GM19043 (cell line): Measurements from ENCODE around the gene ANKS3.

Experiments used
- ATAC-seq: cut with Tn5 transposase; IDR thresholded peaks from one replicate; pipeline ENCODE4 v1.9.1; 2021; ENCODE audit warnings: low read depth; ENCODE audit not compliant: unreplicated experiment

ANKS3 gene

DNA sequence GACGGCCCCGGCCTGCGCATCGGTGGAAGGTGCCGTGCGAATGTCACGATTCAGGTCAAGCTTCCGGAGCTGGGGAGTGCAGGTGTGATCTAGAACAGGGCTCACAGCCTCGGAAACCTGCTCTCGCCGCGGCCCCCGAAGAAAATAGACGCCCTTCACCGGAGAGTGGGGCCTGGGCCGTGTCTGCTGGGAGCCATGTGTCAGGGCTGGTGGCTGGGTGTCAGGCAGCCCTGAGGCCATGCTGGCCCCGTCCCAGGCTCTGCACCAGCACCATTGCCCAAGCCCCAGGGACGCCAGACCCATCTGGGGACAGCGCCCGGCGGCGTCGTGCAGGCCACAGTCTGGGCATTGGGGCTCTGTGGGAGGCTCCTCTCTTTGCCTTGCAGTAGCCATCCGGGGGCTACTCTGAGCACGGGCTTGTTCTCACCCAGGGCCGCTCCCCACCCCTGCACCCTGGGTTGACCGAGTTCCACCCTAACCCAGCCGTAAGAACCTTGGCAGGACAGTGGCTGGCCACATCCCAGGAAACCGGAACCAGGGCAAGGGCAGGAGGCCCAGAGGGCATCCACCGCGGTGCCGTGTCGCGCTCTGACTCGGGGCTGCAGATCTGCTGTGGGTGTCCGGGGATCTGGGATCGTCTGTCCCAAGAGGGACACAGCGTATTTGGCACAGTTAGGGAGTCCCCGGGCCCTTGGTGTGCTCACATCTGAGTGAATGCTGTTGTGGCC lies 46.0 kb downstream of the ANKS3 start:
- no peak for ATAC-seq

DNA sequence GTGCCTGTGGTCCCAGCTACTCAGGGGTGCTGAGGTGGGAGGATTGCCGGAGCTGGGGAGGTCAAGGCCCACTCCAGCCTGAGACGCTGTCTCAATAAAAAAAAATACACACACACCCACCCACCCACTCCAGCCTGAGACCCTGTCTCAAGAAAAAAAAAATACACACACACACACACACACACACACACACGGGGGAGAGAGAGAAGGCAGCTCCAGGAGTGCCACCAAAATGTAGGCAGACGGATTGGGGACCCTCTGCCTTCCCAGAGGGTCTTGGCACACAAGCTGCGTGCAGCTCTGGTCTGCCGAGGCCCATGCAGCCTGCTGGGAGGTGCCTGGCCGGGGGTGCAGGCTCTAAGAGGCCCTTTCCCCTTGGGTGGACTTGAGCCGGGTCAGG lies 46.7 kb downstream of the ANKS3 start:
- no peak for ATAC-seq

DNA sequence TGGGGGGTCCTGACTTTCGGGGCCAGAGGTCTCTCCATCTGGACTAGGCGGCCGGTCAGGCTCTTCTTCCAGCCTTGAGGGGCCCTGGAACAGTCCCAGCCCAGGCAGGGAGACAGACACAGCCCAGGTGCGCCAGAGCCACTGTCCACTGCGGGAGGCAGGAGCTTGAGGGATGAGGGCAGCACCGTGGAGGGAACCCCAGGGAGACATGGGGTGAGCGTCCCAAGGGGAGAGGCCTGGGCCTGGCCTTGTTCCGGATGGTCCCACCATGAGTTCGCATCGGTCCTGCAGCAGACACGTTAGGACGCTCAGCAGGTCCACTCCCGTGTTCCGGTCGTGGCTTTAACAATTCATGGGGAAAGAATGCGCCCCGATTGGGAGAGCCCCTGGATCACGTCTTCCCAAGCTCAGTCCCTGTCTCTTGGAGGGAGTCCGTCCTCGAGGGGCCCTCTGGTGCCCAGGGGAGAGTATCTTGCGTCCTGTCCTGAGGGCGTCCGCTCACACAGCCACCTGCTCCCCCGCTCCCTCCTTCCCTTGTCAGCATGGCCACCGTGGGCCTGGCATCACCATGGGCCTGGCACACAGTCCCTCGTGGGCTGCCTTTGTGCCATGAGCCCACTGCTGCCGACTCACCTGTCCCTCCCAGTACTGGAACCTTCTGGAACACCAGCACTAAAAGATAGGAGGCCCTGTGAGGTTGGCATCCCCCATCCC lies 47.4 kb downstream of the ANKS3 start:
- ATAC-seq: no peak

DNA sequence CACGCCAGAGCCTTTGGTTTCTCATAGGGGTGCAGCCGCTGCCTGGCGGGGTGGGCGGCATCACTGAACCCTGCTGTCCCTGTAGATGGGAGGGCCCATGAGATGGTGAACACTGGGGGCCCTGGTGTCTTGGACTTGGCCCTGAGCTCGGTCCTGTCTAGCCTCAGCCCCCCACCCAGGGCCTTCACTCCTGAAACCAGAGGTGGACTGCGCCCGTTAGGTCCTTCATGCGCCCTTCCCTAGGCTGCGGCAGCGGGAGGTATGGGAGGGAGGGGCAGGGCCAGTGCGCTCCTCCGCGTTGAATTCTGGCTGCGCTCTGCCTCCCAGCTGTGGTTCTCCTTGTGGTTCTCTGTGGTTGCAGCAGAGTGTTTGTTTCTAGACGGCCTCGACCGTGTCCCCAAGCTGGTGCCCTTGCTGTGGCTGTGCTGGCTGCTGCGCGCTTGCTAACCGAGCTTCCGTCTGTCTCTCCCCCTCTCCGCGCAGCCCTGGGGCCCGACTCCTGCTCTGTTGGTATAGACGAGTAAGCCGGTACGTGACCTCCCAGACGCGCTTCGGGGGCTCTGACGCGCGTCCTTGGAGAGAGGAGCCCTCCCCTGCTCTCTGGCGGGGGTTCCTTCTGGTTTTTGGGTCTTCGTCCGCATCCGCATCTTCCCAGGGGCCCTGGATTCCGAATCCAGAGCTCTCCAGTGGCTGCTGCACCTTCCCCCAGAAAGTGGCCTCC lies 48.1 kb downstream of the ANKS3 start:
- no peak for ATAC-seq

DNA sequence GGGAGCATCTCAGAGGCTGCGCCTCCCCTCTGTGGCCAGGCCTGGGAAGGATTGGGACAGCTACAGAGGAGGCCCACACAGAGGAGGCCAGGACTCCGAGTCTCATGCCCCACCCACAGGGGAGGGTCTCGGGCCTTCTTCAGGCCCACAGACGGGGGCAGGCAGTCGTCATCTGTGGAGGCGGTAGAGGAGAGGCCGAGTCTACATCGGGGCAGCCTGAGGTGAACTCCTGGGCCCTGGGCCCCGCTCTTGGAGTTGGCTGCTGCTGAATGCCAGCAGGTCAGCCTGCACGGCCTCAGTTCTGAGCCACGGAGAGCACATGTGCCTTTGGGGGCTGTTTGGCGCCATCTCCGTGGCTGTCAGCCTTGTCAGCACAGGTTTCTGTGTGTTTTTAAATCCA lies 48.8 kb downstream of the ANKS3 start:
- no peak for ATAC-seq

DNA sequence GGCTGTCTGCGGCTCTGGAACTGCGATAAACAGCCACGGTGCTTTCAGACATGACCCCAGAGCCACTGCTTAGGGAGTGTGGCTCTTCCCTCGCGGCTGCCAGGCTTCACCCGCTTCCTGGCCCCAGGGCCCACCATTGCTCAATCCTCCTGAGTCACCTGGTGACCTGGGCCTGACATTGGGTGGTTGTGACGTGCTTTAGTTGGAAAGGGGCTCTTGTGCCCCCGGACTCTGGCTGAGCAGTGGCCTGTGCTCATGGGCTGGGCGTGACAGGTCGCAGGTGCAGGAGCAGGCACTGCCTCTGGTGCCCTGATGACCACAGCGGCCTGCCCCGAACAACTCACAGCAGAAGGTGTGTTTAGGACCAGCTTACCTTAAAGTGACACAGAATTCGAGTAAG lies 49.3 kb downstream of the ANKS3 start:
- no peak for ATAC-seq

DNA sequence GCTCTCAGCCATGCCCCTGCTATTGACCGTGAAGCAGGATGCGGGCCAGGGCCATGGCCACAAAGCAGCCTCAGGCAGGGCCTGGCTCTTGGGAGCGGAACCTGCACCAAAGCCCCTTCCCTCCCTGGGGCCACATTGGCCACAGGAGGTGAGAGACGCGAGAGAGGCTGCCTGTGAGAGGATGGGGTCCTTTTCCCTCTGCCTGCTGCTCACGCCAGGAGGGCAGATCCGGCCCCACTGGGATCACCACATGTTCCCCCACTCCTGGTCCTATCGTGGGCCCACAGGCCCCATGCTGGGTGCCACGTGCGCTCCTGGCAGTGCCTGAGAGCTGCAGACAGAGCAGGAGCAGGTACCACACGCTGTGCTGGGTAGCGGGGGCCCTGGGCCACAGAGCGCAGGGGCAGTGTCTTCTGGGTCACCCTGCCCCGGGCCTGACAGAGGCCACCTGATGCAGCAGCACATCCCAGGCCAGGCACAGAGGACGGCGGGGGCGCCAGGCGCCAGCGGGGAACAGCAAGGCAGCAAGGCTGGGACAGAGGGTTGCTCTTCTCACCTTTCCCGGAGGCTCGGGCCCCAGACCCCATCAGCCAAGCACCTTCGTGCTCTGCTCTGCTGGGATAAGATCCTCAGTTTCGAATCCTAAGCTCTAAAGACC lies 49.9 kb downstream of the ANKS3 start:
- no peak for ATAC-seq

GRCh38 chr16:4683255-4684057 lies 50.6 kb downstream of the ANKS3 start:
- no peak for ATAC-seq

- ATAC-seq: no peak
These were observed 51.3 kb downstream of the ANKS3 start for GRCh38 chr16:4682616-4683254.

DNA sequence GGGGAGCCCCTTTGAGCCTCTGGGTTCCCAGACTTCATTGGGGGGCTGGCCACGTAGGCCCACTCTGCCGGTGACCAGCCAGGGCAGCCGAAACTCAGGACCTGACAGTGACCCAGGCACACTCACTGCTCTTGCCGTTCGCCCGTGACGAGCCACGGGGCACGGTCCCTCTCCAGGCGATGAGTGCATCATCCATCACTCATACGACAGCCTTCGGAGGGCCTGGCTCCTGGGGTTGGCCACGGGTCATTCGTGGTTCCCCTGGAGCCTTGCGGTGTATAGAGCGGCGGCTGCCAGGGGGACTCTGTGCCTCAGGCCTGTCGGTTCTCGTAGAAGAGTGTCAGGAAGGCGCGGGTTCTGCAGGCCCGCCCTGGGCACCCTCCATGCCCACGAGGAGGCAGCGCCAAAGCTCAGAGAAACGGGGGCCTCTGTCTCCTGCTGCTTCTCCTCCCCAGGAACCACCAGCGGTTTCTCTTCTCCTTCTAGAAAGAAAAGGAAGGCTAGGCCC lies 51.9 kb downstream of the ANKS3 start:
- no peak for ATAC-seq

GRCh38 chr16:4681471-4682083 lies 52.5 kb downstream of the ANKS3 start:
- no peak for ATAC-seq

GRCh38 chr16:4680673-4681470 lies 53.2 kb downstream of the ANKS3 start:
- ATAC-seq: no peak

DNA sequence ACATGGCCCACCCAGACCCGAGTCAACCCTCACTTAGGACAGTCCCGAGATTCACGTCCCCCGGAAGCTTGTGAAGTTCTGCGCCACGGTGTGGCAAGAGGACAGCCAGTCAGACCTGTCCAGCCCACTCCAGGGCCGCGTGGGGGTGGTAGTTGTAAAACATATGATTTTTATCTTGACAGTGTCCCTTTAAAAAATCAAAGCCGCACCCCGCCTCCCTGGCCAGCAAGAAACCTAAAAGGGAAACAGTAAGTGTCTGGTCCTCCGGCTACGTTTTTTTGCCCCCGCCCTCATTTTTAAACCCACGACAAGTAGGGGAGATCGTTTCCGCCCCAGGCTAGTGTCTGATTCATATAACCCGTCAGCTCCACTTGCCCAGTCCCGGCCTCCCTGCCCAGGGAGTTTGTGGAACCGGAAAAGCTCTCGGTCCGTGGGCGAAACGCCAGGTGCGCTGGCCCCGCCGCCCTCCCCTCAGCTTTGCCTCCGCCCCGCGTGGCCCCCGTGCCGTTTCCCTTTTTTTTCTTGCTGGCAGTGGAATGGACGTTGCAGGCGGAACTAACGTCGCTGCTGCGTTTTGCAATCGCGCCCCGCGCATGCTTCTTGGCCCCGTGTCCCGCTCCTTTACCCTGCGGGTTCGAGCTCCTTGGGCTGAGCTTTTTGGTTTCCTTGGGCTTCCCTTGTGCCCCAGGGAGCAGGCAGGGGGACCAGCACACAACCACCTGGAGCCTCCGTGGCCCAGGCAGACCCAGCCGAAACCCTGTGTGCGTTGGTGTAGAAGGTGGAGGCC lies 54.0 kb downstream of the ANKS3 start:
- ATAC-seq: no peak

DNA sequence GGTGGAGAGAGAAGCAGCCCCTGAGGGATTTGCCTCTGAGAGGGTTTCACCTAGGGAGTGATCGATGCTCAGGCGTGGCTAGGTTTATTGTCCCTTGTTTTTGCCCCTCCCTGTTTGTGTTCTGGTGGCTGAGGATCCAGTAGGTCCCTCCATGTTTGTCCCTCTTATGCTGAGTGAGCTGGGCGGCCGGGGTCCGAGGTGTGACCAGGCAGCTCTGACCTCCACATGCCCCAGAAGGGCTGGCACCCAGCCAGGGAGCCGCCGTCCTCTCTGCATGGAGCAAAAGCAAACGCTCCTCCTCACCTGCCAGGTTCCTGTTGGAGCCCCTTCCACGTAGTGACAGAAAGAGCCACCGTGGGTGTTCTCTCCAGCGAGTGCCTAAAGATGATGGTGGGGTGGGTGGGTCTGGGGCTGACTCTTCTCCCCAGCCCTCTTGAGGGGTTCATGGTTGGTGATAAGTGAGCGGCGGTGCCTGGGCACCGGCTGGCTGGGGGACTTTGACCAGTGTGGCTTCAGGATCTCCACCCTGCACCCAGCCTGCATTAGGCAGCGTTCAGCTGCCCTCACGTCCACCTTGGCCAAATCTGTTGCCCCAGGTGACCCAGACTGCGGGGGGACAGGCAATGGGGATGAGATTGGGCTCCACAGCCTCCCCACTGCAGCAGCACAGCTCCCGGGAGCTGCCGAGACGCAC lies 54.8 kb downstream of the ANKS3 start:
- no peak for ATAC-seq

DNA sequence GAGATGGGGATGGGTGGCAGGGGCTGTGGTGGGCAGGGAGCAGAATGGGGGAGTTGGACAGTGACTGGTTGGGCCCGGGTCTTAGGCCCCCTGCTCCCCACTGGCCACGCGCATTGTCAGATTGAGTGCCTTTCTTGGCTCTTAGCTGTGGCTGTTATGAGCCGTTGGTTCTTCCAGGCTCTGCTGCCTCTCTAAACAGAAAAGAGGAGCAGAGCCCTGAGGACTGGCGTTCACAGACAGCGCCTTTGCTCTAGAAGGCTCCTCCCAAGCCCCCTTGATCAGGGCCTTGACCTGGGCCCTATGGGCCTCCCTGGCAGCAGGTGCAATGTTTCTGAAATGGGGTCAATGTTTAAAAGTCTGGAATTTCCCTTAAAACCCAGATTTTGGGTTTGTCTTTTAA lies 55.5 kb downstream of the ANKS3 start:
- ATAC-seq: no peak

GRCh38 chr16:4677994-4678393 lies 56.1 kb downstream of the ANKS3 start:
- no peak for ATAC-seq

DNA sequence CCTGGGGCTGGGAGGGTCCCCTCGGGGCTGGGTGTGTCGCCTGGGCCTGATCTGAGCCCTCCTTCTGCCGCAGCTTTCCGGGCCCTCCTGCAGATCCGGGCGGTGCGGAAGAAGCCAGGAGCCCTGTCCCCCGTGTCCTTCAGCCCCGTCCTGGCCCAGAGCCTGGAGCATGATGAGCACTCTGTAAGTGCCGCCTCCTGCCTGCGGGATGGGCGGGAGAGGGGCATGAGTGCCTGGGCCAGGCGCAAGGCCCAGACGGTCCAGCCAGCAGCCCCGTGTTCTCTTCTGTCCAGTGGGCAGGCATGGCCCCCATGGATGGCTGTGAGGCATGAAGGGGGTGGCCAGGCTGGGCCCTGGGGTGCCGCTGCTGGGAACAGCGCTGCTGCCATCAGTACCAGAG lies 56.7 kb downstream of the ANKS3 start:
- no peak for ATAC-seq
